Tibial artery (tissue), 4 donors: ENCODE results near the gene SSX4.
"Not testable (repeated sequence)": the region's sequence is repeated elsewhere in the genome, so short reads cannot be mapped to it uniquely, and the experiment has no call there.

ENCODE experiments used
- DNase-seq, 2 donors: peaks; one replicate each; pipeline ENCODE4 v3.0.0-alpha.2; 2019
- H3K27ac ChIP-seq, 2 donors: fragments of 200-600 bp; sonication (generic) in 1 of 2; 1 replicate in 1 of 2; 2 replicates in 1 of 2; pipeline ENCODE4 v1.5.1; 2018 to 2019; ENCODE audit warnings: mild to moderate bottlenecking in 1 of 2
- H3K27me3 ChIP-seq, 2 donors: fragments of 200-600 bp; sonication (generic) in 1 of 2; one replicate each; pipeline versions ENCODE4 v1.5.1 to v1.6.0; 2016 to 2019
- H3K36me3 ChIP-seq, 3 donors: fragments of 200-600 bp; sonication (generic) in 2 of 3; one replicate each; pipeline ENCODE4 v1.5.1; 2016 to 2019; ENCODE audit warnings: mild to moderate bottlenecking in 2 of 3
- H3K4me1 ChIP-seq, 4 donors: fragments of 200-600 bp; sonication (generic) in 2 of 4; 1 replicate in 3 of 4; 2 replicates in 1 of 4; pipeline ENCODE4 v1.5.1; 2016 to 2019
- H3K4me3 ChIP-seq, 2 donors: fragments of 200-600 bp; sonication (generic) in 1 of 2; 1 replicate in 1 of 2; 2 replicates in 1 of 2; pipeline ENCODE4 v1.5.1; 2018 to 2019; ENCODE audit warnings: mild to moderate bottlenecking in 2 of 2
- H3K9me3 ChIP-seq, 3 donors: fragments of 200-600 bp; sonication (generic) in 1 of 3; one replicate each; pipeline ENCODE4 v1.5.1; 2016 to 2019
- CTCF ChIP-seq, 2 experiments: fragments of 200-600 bp in 1 of 2; fragments of 450-650 bp in 1 of 2; IDR thresholded peaks; one replicate each; pipeline ENCODE4 v1.5.1; 2017 to 2019; ENCODE audit warnings: antibody characterized with exemption in 2 of 2, mild to moderate bottlenecking in 1 of 2, moderate library complexity in 1 of 2
- intact Hi-C: fragments of 100-400 bp; cut with DNase I; formaldehyde crosslinking; loops from one replicate; pipeline ENCODE4 v1.15.0; 2023; ENCODE audit warnings: low total_unique reads

The SSX4 gene

GRCh38 chrX:48383239-48383638, at the start of gene SSX4:
Gene SSX4, plus strand, starts transcription at chrX:48383539. Its CDS starts 515 bp downstream, at chrX:48384054.
- H3K36me3 ChIP-seq, H3K27ac ChIP-seq, H3K27me3 ChIP-seq, H3K9me3 ChIP-seq, H3K4me1 ChIP-seq, DNase-seq, H3K4me3 ChIP-seq, intact Hi-C loops: not testable (repeated sequence)

- H3K4me3 ChIP-seq, H3K27me3 ChIP-seq, DNase-seq, H3K9me3 ChIP-seq, intact Hi-C loops, H3K36me3 ChIP-seq, H3K27ac ChIP-seq, H3K4me1 ChIP-seq: not testable (repeated sequence)
Observed at GRCh38 chrX:48346059-48346458, 37.3 kb upstream of the SSX4 start.

GRCh38 chrX:48356315-48357094, 26.8 kb upstream of the SSX4 start, which contains the start of gene SSX3:
Gene SSX3, minus strand, starts transcription at chrX:48356703. Its CDS starts 1,454 bp downstream, at chrX:48355249.
- H3K27me3 ChIP-seq, DNase-seq, H3K4me1 ChIP-seq, intact Hi-C loops, H3K9me3 ChIP-seq, H3K27ac ChIP-seq, H3K36me3 ChIP-seq, H3K4me3 ChIP-seq: not testable (repeated sequence)

GRCh38 chrX:48357681-48358080, 25.7 kb upstream of the SSX4 start:
- TF ChIP-seq CTCF (IDR thresholded peaks at IDR 0.05) = no peak
- no peak overlapping the region for H3K27ac ChIP-seq
- H3K36me3 ChIP-seq = no peaks in the 10 kb centered on the region
- H3K4me3 ChIP-seq = no peak overlapping the region
- no peak for DNase-seq
- intact Hi-C loops = no loop called here
- no peaks in the 10 kb centered on the region for H3K9me3 ChIP-seq
- H3K27me3 ChIP-seq = no peaks in the 10 kb centered on the region
- H3K4me1 ChIP-seq = no peaks in the 10 kb centered on the region

GRCh38 chrX:48359281-48359680, 24.1 kb upstream of the SSX4 start:
- H3K4me3 ChIP-seq, H3K4me1 ChIP-seq, H3K36me3 ChIP-seq, H3K9me3 ChIP-seq, DNase-seq, H3K27ac ChIP-seq, intact Hi-C loops, H3K27me3 ChIP-seq: not testable (repeated sequence)

- intact Hi-C loops, DNase-seq, H3K36me3 ChIP-seq, H3K9me3 ChIP-seq, H3K4me3 ChIP-seq, H3K27me3 ChIP-seq, H3K27ac ChIP-seq, H3K4me1 ChIP-seq: not testable (repeated sequence)
Observed at GRCh38 chrX:48367717-48368408, 15.5 kb upstream of the SSX4 start.

GRCh38 chrX:48370408-48370807, 12.9 kb upstream of the SSX4 start:
- H3K4me3 ChIP-seq, H3K4me1 ChIP-seq, H3K27ac ChIP-seq, H3K27me3 ChIP-seq, DNase-seq, H3K36me3 ChIP-seq, H3K9me3 ChIP-seq, intact Hi-C loops: not testable (repeated sequence)

- DNase-seq, H3K27me3 ChIP-seq, intact Hi-C loops: not testable (repeated sequence)
Observed at GRCh38 chrX:48396931-48397330, 13.6 kb downstream of the SSX4 start.

GRCh38 chrX:48397825-48398224, 14.5 kb downstream of the SSX4 start:
- DNase-seq, H3K27ac ChIP-seq, H3K27me3 ChIP-seq, H3K4me1 ChIP-seq, H3K36me3 ChIP-seq, H3K4me3 ChIP-seq, intact Hi-C loops, H3K9me3 ChIP-seq: not testable (repeated sequence)

More at GRCh38 chrX:48396931-48397330, 13.6 kb downstream of the SSX4 start:
- H3K9me3 ChIP-seq, H3K4me3 ChIP-seq, H3K36me3 ChIP-seq, H3K4me1 ChIP-seq, H3K27ac ChIP-seq: not testable (repeated sequence)

- H3K27ac ChIP-seq, H3K27me3 ChIP-seq, H3K36me3 ChIP-seq, H3K9me3 ChIP-seq, intact Hi-C loops, DNase-seq, H3K4me3 ChIP-seq, H3K4me1 ChIP-seq: not testable (repeated sequence)
Observed at GRCh38 chrX:48411860-48412259, 28.5 kb downstream of the SSX4 start, which contains the start of gene SSX4B. Gene SSX4B, minus strand, starts transcription at chrX:48411960. Its CDS starts 588 bp downstream, at chrX:48411372.

GRCh38 chrX:48427027-48427716, 43.8 kb downstream of the SSX4 start:
- H3K4me1 ChIP-seq, intact Hi-C loops, H3K9me3 ChIP-seq, H3K36me3 ChIP-seq, H3K4me3 ChIP-seq, H3K27me3 ChIP-seq, DNase-seq, H3K27ac ChIP-seq: not testable (repeated sequence)

GRCh38 chrX:48429606-48430005, 46.3 kb downstream of the SSX4 start:
- H3K36me3 ChIP-seq, H3K4me3 ChIP-seq, intact Hi-C loops, H3K9me3 ChIP-seq, H3K27ac ChIP-seq, H3K4me1 ChIP-seq, DNase-seq, H3K27me3 ChIP-seq: not testable (repeated sequence)

GRCh38 chrX:48430166-48430565, 46.8 kb downstream of the SSX4 start:
- H3K36me3 ChIP-seq, H3K4me3 ChIP-seq, H3K9me3 ChIP-seq, intact Hi-C loops, H3K27me3 ChIP-seq, DNase-seq, H3K27ac ChIP-seq, H3K4me1 ChIP-seq: not testable (repeated sequence)
